Measurements from ENCODE around the gene MAP3K9.
"Not testable (repeated sequence)": the region's sequence is repeated elsewhere in the genome, so short reads cannot be mapped to it uniquely, and the experiment has no call there.

MAP3K9 gene

GRCh38 chr14:70708717-70709570 lies 100.4 kb downstream of the MAP3K9 start:
- TF ChIP-seq CTCF (IDR thresholded peaks at IDR 0.05; ENCODE audit: borderline replicate concordance, control extremely low read depth, extremely low read depth, insufficient read depth, missing control alignments): no peak
- in situ Hi-C loops (cut with MboI; ENCODE audit: low sequenced_read_pairs, unreplicated experiment): no loop called here
- DNase-seq (ENCODE audit: low spot score): no peak

GRCh38 chr14:70707138-70708038 lies 101.9 kb downstream of the MAP3K9 start:
- in situ Hi-C loops (cut with MboI; ENCODE audit: low sequenced_read_pairs, unreplicated experiment): no loop called here
- peak; percentile 59 for DNase-seq (ENCODE audit: low spot score)

GRCh38 chr14:70706177-70706576 lies 103.1 kb downstream of the MAP3K9 start:
- no peak for DNase-seq (ENCODE audit: low spot score)
- TF ChIP-seq CTCF (IDR thresholded peaks at IDR 0.05; ENCODE audit: borderline replicate concordance, control extremely low read depth, extremely low read depth, insufficient read depth, missing control alignments): no peak
- in situ Hi-C loops (cut with MboI; ENCODE audit: low sequenced_read_pairs, unreplicated experiment): no loop called here

More at GRCh38 chr14:70707138-70708038, 101.9 kb downstream of the MAP3K9 start:
- no peak for TF ChIP-seq CTCF (IDR thresholded peaks at IDR 0.05; ENCODE audit: borderline replicate concordance, control extremely low read depth, extremely low read depth, insufficient read depth, missing control alignments)

GRCh38 chr14:70704960-70705359 lies 104.4 kb downstream of the MAP3K9 start:
- DNase-seq (ENCODE audit: low spot score): no peak
- in situ Hi-C loops (cut with MboI; ENCODE audit: low sequenced_read_pairs, unreplicated experiment): no loop called here
- no peak for TF ChIP-seq CTCF (IDR thresholded peaks at IDR 0.05; ENCODE audit: borderline replicate concordance, control extremely low read depth, extremely low read depth, insufficient read depth, missing control alignments)

- in situ Hi-C loops (cut with MboI; ENCODE audit: low sequenced_read_pairs, unreplicated experiment); DNase-seq (ENCODE audit: low spot score): not testable (repeated sequence)
Measured at GRCh38 chr14:70703621-70704168, 105.6 kb downstream of the MAP3K9 start.

- no peak for DNase-seq (ENCODE audit: low spot score)
- in situ Hi-C loops (cut with MboI; ENCODE audit: low sequenced_read_pairs, unreplicated experiment): no loop called here
- no peak for TF ChIP-seq CTCF (IDR thresholded peaks at IDR 0.05; ENCODE audit: borderline replicate concordance, control extremely low read depth, extremely low read depth, insufficient read depth, missing control alignments)
Measured at GRCh38 chr14:70702161-70702560, 107.2 kb downstream of the MAP3K9 start.

Data from GM13976 (cell line).